Endothelial cell of umbilical vein (primary cell): ENCODE data around the gene SESN1.

Experiments
- CTCF ChIP-seq, 2 donors: IDR thresholded peaks; 1 replicate in 1 of 2; 2 replicates in 1 of 2; pipeline ENCODE4 v1.5.1; 2011; ENCODE audit warnings: low read length in 2 of 2, mild to moderate bottlenecking in 2 of 2, moderate library complexity in 2 of 2, control low read depth in 1 of 2, inconsistent platforms in 1 of 2, low read depth in 1 of 2; ENCODE audit not compliant: insufficient read depth in 1 of 2; ENCODE audit errors: extremely low read depth in 1 of 2
- EZH2 ChIP-seq: IDR thresholded peaks from 2 replicates; pipeline ENCODE4 v1.6.1; 2012; ENCODE audit warnings: borderline replicate concordance, low read depth, mild to moderate bottlenecking, moderate library complexity, low read length, inconsistent platforms; ENCODE audit not compliant: severe bottlenecking
- FOS ChIP-seq: IDR thresholded peaks from 2 replicates; pipeline ENCODE4 v1.6.1; 2011; ENCODE audit warnings: mild to moderate bottlenecking, low read length, moderate library complexity, borderline replicate concordance; ENCODE audit not compliant: insufficient read depth
- JUN ChIP-seq: IDR thresholded peaks from 2 replicates; pipeline ENCODE4 v1.6.1; 2011; ENCODE audit warnings: borderline replicate concordance, low read depth; ENCODE audit not compliant: insufficient read length, insufficient read depth
- MYC ChIP-seq: IDR thresholded peaks from one replicate; pipeline ENCODE4 v1.6.1; 2011; ENCODE audit warnings: mild to moderate bottlenecking, low read depth, low read length
- POLR2A ChIP-seq: IDR thresholded peaks from 2 replicates; pipeline ENCODE4 v1.6.1; 2012; ENCODE audit warnings: low read depth, mild to moderate bottlenecking, control low read depth, low read length
- POLR2AphosphoS5 ChIP-seq: IDR thresholded peaks from 2 replicates; pipeline ENCODE4 v1.6.1; 2012; ENCODE audit warnings: low read depth, mild to moderate bottlenecking, control low read depth, low read length, moderate library complexity; ENCODE audit not compliant: insufficient read depth

- no peak for TF ChIP-seq CTCF (IDR thresholded peaks at IDR 0.05; ENCODE audit: extremely low read depth in 1 of 2, insufficient read depth in 1 of 2, low read depth in 1 of 2, low read length in 2 of 2)
- TF ChIP-seq JUN, result no peak
- TF ChIP-seq EZH2, result no peak
- no peak for TF ChIP-seq POLR2A
- TF ChIP-seq POLR2AphosphoS5, result no peak
- no peak for TF ChIP-seq MYC
- TF ChIP-seq FOS, result no peak
Measured at GRCh38 chr6:108958900-108959770, 135.5 kb downstream of the SESN1 start.
